GM18502 (cell line): ENCODE measurements around the gene GLUL.
"Not testable (repeated sequence)": the region's sequence is repeated elsewhere in the genome, so short reads cannot be mapped to it uniquely, and the experiment has no call there.

Experiments used
- ATAC-seq: cut with Tn5 transposase; IDR thresholded peaks from one replicate; pipeline ENCODE4 v1.9.1; 2021; ENCODE audit warnings: mild to moderate bottlenecking; ENCODE audit not compliant: unreplicated experiment, poor library complexity

Gene GLUL

GRCh38 chr1:182395906-182396305 lies 4.3 kb upstream of the GLUL start:
- no peak for ATAC-seq

GRCh38 chr1:182394055-182394775 lies 2.6 kb upstream of the GLUL start:
- ATAC-seq: no peak

DNA sequence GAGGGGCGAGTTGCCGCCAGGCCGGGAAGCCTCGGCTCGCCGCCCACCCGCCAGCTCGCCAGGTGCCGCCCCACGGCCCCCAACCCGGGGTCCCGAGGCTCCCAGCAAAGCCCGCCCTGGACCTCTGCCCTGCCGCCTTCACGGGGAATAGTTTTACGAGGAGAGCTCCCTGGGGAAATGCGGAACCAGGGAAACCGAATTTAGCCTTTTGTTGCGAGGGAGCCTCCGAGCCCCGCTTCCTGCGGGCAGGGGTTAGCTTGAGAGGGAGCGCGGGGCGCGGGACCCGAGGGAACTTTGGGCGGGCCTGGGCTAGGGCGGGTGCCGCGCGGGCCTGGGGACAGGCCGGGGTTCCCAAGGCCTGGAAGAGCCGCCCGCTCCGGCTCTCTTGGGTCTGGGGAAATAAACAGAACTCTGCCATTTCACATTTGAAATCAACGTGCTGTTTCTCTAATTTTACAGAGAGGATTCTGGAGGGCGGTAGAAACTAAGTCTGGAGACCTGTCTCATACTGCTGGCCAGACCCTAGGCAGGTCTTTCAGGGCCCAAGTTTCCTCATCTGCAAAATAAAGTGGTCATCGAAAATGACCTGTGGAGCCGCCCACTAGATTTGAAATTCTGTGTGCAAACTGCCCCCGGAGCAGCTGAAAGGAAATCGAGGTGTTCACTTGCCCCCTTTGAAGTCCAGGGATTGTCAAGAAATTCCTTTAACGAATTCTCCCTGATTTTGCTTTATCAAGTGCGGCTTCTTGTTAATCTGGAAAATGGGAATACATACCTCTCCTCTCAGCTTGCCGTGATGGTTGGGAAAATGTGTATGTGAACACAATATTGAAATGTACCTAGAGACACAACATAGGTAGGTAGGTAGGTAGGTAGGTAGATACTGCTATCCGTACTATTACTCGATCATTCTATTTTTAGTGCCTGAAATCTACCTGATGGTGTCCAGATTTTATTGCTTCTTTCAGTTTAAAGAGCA lies 749 bp upstream of the GLUL start:
- ATAC-seq: peak; percentile 24

- ATAC-seq: peak; percentile 1
These were observed 595 bp downstream of the GLUL start for GRCh38 chr1:182391028-182391361.

- ATAC-seq: no peak
These were observed 2.0 kb downstream of the GLUL start for GRCh38 chr1:182389619-182390047.

DNA sequence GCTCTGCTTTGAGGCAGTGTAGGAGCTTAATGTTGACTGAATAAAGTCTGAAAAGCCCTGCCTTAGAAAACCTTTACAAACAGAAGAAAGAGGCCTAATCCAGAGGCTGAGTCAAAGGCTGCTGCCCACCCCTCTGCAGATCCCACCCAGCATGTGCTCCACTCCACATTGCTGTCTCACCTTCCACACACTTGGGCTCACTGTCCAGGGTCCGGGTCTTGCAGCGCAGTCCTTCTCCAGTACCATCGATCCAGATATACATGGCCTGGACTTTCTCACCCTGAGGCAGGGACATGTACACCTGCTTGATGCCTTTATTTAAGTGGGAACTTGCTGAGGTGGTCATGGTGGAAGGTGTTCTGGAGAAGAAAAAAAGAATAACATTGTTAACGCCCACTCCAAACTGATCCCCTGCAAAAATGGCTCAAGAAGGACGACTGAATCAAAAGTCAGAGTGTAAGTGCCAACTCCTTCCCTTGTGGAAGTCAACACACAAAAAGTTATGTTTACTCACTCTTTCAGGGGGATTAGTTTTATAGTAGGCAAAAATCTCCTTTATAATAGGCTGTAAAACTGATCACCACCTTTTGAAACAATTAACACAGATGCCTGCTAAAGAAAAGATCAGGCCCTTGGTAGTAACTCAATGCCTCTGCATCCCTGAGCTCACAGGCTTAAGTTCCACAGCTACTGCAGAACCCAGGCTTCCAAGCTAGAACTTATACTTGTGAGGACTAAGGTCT lies 3.0 kb downstream of the GLUL start:
- ATAC-seq: no peak

DNA sequence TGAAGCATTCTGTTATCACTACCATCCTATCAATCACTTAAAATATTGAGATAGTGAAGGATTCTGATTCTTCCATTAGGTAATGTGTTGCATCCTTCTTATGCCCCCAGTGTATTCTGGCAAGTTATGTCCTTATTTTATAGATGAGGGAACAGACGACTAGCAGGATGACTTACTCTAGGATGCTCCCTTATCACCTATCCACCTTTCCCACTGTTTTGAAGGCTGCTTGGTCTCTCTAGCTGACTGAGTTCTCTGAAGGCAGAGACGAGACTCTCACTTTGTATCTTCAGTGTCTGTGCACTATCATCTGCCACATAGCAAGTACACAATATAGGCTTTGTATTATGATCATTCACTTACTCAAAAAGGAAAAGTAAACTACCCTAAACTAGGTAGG lies 4.0 kb downstream of the GLUL start:
- no peak for ATAC-seq

- no peak for ATAC-seq
These were observed 4.6 kb downstream of the GLUL start for GRCh38 chr1:182386980-182387379.

- no peak for ATAC-seq
These were observed 5.4 kb downstream of the GLUL start for GRCh38 chr1:182385885-182386853.

DNA sequence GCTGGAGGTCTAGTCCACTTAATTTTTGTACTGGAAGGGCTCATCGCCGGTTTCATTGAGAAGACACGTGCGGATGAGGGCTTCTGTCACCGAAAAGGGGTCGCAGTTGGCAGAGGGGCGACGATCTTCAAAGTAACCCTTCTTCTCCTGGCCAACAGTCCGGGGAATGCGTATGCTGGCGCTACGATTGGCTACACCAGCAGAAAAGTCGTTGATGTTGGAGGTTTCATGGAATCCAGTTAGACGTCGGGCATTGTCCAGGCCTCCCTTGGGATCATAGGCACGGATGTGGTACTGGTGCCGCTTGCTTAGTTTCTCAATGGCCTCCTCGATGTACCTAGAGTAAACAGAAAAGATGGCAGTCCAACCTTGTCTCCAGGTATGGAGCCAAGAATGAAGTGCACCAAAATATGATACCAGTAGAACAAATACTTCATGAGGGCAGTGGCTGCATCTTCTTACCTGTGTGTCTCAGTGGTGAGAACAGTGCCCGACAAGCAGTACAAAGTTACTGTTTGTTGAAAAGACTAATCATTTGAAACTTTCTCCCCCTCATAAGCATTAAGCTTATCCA lies 7.1 kb downstream of the GLUL start:
- no peak for ATAC-seq

DNA sequence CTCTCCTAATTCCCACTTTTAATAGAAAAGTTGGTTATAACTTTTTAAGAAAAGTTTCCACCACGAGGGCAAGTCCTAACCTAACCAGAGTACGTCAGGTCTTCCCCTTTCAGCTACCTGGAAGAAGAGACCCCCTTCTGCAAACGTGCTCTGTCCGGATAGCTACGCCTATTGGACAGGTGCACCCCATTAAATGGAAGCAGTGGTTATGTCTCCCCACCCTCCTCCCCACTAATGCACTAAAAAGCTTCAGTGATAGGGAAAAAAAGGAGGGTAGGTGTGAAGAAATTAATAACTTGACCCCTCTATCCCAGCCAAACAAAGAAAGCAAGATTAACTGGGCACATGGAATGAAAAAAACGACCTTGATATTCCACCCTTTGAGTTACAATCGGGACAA lies 7.7 kb downstream of the GLUL start:
- no peak for ATAC-seq

DNA sequence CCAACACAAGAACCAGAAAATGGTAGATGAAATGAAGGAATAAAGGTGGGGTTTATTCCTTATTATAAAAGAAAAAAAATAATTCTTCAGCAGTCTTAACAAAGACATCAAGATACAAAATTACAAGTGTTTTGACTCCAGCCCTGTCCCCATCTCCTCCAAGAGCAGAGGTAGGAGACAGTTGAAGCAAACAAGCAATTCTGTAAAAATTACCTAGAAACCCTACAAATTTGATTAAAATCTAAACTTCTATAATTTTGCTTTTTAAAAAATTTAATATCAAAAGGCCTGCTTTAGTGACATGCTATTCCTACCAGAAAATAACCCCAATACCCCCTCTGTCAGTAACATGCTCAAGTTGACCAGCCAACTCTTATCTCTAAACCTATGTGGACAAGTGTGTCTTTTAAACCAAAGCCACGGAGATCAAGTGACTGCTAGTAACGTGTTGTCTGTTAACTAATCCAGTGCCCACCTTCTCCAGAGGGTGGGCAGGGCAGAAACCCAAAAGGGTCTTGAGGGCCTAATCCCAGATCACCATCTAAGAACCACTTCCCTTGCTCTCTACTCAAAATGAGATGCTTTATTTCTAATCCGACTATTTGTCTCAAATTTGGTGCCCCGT lies 8.4 kb downstream of the GLUL start:
- no peak for ATAC-seq

- no peak for ATAC-seq
These were observed 9.4 kb downstream of the GLUL start for GRCh38 chr1:182381962-182382819.

GRCh38 chr1:182380199-182380598 lies 11.4 kb downstream of the GLUL start:
- ATAC-seq: no peak

GRCh38 chr1:182379781-182380180 lies 11.8 kb downstream of the GLUL start:
- not testable (repeated sequence) for ATAC-seq

DNA sequence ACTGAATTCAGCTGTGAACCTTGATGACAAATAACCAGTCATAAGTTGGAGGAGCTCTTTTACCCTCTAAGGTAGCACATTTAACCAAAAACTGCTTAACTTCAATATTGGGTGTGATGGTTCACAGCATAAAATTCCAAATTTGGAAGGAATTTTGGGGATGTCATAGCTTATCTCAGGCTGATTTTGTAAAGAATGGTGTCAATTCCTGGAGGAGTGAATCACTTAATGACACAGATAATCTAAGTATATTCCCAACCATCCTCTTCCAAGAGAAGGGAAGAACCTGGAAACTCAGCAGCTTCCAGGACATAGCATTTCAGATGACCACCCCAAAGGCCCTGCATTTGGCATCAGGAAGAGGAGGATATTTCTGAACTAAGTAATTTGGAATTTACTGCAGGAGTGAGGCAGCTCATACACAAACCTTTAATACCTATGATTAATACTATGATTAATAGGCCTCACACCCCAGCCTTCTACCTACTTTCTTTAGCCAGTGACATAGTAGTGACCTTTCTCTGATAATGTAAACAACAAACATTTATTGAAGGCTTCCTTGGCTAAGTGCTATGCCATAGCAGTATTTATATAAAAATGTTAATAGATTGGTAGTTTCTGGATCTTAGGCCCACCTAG lies 14.5 kb downstream of the GLUL start:
- ATAC-seq: no peak

DNA sequence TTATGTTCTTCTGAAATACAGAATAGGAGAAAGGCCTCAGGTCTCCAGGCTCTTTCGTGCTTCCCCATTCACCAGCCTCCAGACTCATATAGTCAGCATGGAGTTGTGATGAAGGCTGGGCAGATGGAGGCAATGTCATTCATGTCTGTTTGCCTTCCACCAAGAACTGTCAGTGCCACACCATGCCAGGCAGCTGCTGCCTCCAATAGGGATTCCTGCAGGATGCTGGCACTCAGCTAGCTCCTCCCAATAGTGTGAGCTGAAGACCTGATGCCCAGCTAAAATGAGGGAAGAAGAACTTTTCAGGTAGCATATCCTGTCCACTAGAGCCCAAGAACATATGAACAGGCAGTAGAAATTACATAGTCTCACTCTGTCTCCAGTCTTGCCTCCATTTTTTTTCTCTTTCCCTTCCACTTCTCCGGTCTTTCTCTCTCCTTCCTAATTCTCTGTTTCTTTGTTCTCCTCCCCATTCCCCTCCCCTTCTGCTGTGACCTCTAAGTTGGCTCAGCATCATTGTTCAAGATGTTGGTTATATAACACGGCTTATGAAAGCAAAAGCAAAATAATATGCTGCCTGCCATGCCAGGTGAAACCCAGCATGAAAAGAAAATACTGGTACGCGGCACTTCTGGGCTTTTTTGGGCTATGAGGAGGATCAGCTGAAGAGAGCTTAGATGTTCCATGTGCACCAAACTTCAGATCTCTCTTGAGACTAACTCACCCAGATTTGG lies 17.3 kb downstream of the GLUL start:
- no peak for ATAC-seq
